Stimulated activated naive CD8-positive, alpha-beta T cell treated with anti-CD3 and anti-CD28 coated beads, Interleukin-15, amount 100 ng/mL, for 72 hours (primary cell): ENCODE results near the gene ACVR2A.

ENCODE experiments used
- ATAC-seq: fragments of 150-1000 bp; cut with Tn5 transposase; 2 replicates; pipeline ENCODE4 v1.10.0; 2021; ENCODE audit warnings: mild to moderate bottlenecking, moderate library complexity
- DNase-seq, 2 donors: peaks; one replicate each; pipeline ENCODE4 v3.0.0; 2021 to 2022
- H3K27ac Mint-ChIP-seq, 2 donors: one replicate each; pipeline ENCODE4 v1.8.0; 2022; ENCODE audit warnings: mild to moderate bottlenecking in 2 of 2, mixed read lengths in 2 of 2, moderate library complexity in 2 of 2
- H3K27me3 Mint-ChIP-seq: one replicate; pipeline ENCODE4 v1.8.0; 2022; ENCODE audit warnings: mixed read lengths
- H3K4me1 Mint-ChIP-seq: one replicate; pipeline ENCODE4 v1.8.0; 2022; ENCODE audit warnings: mild to moderate bottlenecking, mixed read lengths
- H3K4me3 Mint-ChIP-seq, 2 donors: one replicate each; pipeline ENCODE4 v1.8.0; 2022; ENCODE audit warnings: mild to moderate bottlenecking in 2 of 2, mixed read lengths in 2 of 2, moderate library complexity in 1 of 2
- H3K9me3 Mint-ChIP-seq, 2 donors: one replicate each; pipeline ENCODE4 v1.8.0; 2022; ENCODE audit warnings: mixed read lengths in 2 of 2

The ACVR2A gene

GRCh38 chr2:147846412-147847081 lies 1.7 kb downstream of the ACVR2A start:
- DNase-seq (no peak), ATAC-seq (no peak)
- peaks cover 17% of the 10 kb centered on the region for H3K27me3 Mint-ChIP-seq

GRCh38 chr2:147847746-147848391 lies 3.0 kb downstream of the ACVR2A start:
- H3K9me3 Mint-ChIP-seq = no peaks in the 10 kb centered on the region
- ATAC-seq (no peak), DNase-seq (no peak)
- H3K4me1 Mint-ChIP-seq = peaks cover 49% of the 10 kb centered on the region
- peaks cover 10% of the 10 kb centered on the region for H3K27me3 Mint-ChIP-seq
- H3K4me3 Mint-ChIP-seq = peak overlapping the region; percentile 3 to 43
- no peak overlapping the region for H3K27ac Mint-ChIP-seq

More at GRCh38 chr2:147846412-147847081, 1.7 kb downstream of the ACVR2A start:
- Mint-ChIP-seq H3K4me3 (peak overlapping the region; percentile 66 to 99), H3K9me3 (no peaks in the 10 kb centered on the region), H3K27ac (no peak overlapping the region), H3K4me1 (peaks cover 49% of the 10 kb centered on the region)

GRCh38 chr2:147850838-147851237 lies 6.0 kb downstream of the ACVR2A start:
- Mint-ChIP-seq H3K9me3 (no peaks in the 10 kb centered on the region), H3K27ac (no peak overlapping the region), H3K27me3 (no peaks in the 10 kb centered on the region), H3K4me1 (peaks cover 45% of the 10 kb centered on the region), H3K4me3 (no peak overlapping the region)
- ATAC-seq (no peak), DNase-seq (no peak)

- H3K9me3 Mint-ChIP-seq = no peaks in the 10 kb centered on the region
- ATAC-seq (no peak), DNase-seq (no peak)
- H3K4me3 Mint-ChIP-seq = no peak overlapping the region
- H3K27me3 Mint-ChIP-seq = no peaks in the 10 kb centered on the region
- peaks cover 39% of the 10 kb centered on the region for H3K4me1 Mint-ChIP-seq
- H3K27ac Mint-ChIP-seq = no peak overlapping the region
Observed at GRCh38 chr2:147851244-147851930, 6.6 kb downstream of the ACVR2A start.

GRCh38 chr2:147854557-147855134 lies 9.8 kb downstream of the ACVR2A start:
- Mint-ChIP-seq H3K4me3 (no peak overlapping the region), H3K27ac (peak overlapping the region in 1 of 2 donors; percentile 16), H3K27me3 (no peaks in the 10 kb centered on the region), H3K4me1 (peaks cover 20% of the 10 kb centered on the region), H3K9me3 (no peaks in the 10 kb centered on the region)
- DNase-seq (no peak), ATAC-seq (no peak)

- H3K4me1 Mint-ChIP-seq = peaks cover 19% of the 10 kb centered on the region
- H3K27ac Mint-ChIP-seq = peak overlapping the region in 1 of 2 donors; percentile 16
- no peaks in the 10 kb centered on the region for H3K27me3 Mint-ChIP-seq
- no peaks in the 10 kb centered on the region for H3K9me3 Mint-ChIP-seq
- no peak overlapping the region for H3K4me3 Mint-ChIP-seq
- DNase-seq = no peak
- ATAC-seq = no peak
Observed at GRCh38 chr2:147855316-147855715, 10.5 kb downstream of the ACVR2A start.

GRCh38 chr2:147855977-147856376 lies 11.1 kb downstream of the ACVR2A start:
- no peak overlapping the region for H3K4me3 Mint-ChIP-seq
- no peaks in the 10 kb centered on the region for H3K27me3 Mint-ChIP-seq
- peaks cover 12% of the 10 kb centered on the region for H3K4me1 Mint-ChIP-seq
- no peak for ATAC-seq
- no peaks in the 10 kb centered on the region for H3K9me3 Mint-ChIP-seq
- DNase-seq = no peak
- no peak overlapping the region for H3K27ac Mint-ChIP-seq

- H3K4me1 Mint-ChIP-seq = peaks cover 11% of the 10 kb centered on the region
- no peaks in the 10 kb centered on the region for H3K9me3 Mint-ChIP-seq
- H3K27ac Mint-ChIP-seq = no peak overlapping the region
- no peak overlapping the region for H3K4me3 Mint-ChIP-seq
- H3K27me3 Mint-ChIP-seq = no peaks in the 10 kb centered on the region
- ATAC-seq (no peak), DNase-seq (no peak)
Observed at GRCh38 chr2:147860009-147860408, 15.2 kb downstream of the ACVR2A start.

- H3K9me3 Mint-ChIP-seq = no peaks in the 10 kb centered on the region
- H3K27me3 Mint-ChIP-seq = no peaks in the 10 kb centered on the region
- peaks cover 6% of the 10 kb centered on the region for H3K4me1 Mint-ChIP-seq
- H3K4me3 Mint-ChIP-seq = no peak overlapping the region
- H3K27ac Mint-ChIP-seq = no peak overlapping the region
- DNase-seq (no peak), ATAC-seq (peak; percentile 35)
Observed at GRCh38 chr2:147862859-147863516, 18.2 kb downstream of the ACVR2A start.

GRCh38 chr2:147863835-147864234 lies 19.0 kb downstream of the ACVR2A start:
- Mint-ChIP-seq H3K27me3 (no peaks in the 10 kb centered on the region), H3K9me3 (no peaks in the 10 kb centered on the region), H3K4me3 (no peak overlapping the region), H3K4me1 (peaks cover 6% of the 10 kb centered on the region), H3K27ac (no peak overlapping the region)
- no peak for DNase-seq
- peak; percentile 64 for ATAC-seq

GRCh38 chr2:147865560-147865959 lies 20.7 kb downstream of the ACVR2A start:
- H3K9me3 Mint-ChIP-seq = no peaks in the 10 kb centered on the region
- H3K27me3 Mint-ChIP-seq = no peaks in the 10 kb centered on the region
- peaks cover 7% of the 10 kb centered on the region for H3K4me1 Mint-ChIP-seq

GRCh38 chr2:147867050-147867449 lies 22.2 kb downstream of the ACVR2A start:
- ATAC-seq = peak; percentile 57

More at GRCh38 chr2:147865560-147865959, 20.7 kb downstream of the ACVR2A start:
- ATAC-seq = no peak
- no peak overlapping the region for H3K4me3 Mint-ChIP-seq
- no peak overlapping the region for H3K27ac Mint-ChIP-seq
- no peak for DNase-seq

GRCh38 chr2:147869934-147870333 lies 25.1 kb downstream of the ACVR2A start:
- no peak overlapping the region for H3K27ac Mint-ChIP-seq
- H3K4me3 Mint-ChIP-seq = no peak overlapping the region

More at GRCh38 chr2:147867050-147867449, 22.2 kb downstream of the ACVR2A start:
- Mint-ChIP-seq H3K27ac (no peak overlapping the region), H3K9me3 (no peaks in the 10 kb centered on the region), H3K4me3 (no peak overlapping the region), H3K4me1 (peaks cover 7% of the 10 kb centered on the region), H3K27me3 (no peaks in the 10 kb centered on the region)
- no peak for DNase-seq

GRCh38 chr2:147872967-147873366 lies 28.1 kb downstream of the ACVR2A start:
- DNase-seq (no peak), ATAC-seq (no peak)
- Mint-ChIP-seq H3K27me3 (no peaks in the 10 kb centered on the region), H3K4me3 (no peak overlapping the region), H3K4me1 (peaks cover 12% of the 10 kb centered on the region), H3K9me3 (no peaks in the 10 kb centered on the region), H3K27ac (no peak overlapping the region)

More at GRCh38 chr2:147869934-147870333, 25.1 kb downstream of the ACVR2A start:
- ATAC-seq (no peak), DNase-seq (no peak)
- peaks cover 7% of the 10 kb centered on the region for H3K4me1 Mint-ChIP-seq
- H3K9me3 Mint-ChIP-seq = no peaks in the 10 kb centered on the region
- H3K27me3 Mint-ChIP-seq = no peaks in the 10 kb centered on the region

GRCh38 chr2:147873859-147874483 lies 29.1 kb downstream of the ACVR2A start:
- H3K4me1 Mint-ChIP-seq = peaks cover 12% of the 10 kb centered on the region
- DNase-seq (no peak), ATAC-seq (no peak)
- H3K27ac Mint-ChIP-seq = no peak overlapping the region
- H3K27me3 Mint-ChIP-seq = no peaks in the 10 kb centered on the region
- no peak overlapping the region for H3K4me3 Mint-ChIP-seq
- no peaks in the 10 kb centered on the region for H3K9me3 Mint-ChIP-seq
